ENCODE data around the gene ARHGEF37. TPM values are rescaled to one million over a fixed set of nuclear protein-coding genes. Genes with fewer than 3 reads are reported as not detected.
"Not testable (repeated sequence)": the region's sequence is repeated elsewhere in the genome, so short reads cannot be mapped to it uniquely, and the experiment has no call there.

Gene ARHGEF37
- total RNA-seq, 4 donors from 2014 or later, result 36.4 to 76.5 (median 59.0) TPM

GRCh38 chr5:149666212-149666852 lies 85.0 kb downstream of the ARHGEF37 start:
- intact Hi-C loops (cut with DNase I; ENCODE audit: low total_unique reads), result no loop called here
- TF ChIP-seq CTCF (IDR thresholded peaks at IDR 0.05) (no peak), POLR2A (IDR thresholded peaks at IDR 0.05) (no peak)
- no peak overlapping the region for H3K4me3 ChIP-seq (ENCODE audit: low read depth, poor library complexity, severe bottlenecking)
- WGBS, 2 donors, result 71% methylated on average over 4 of the region's 4 CpGs
- DNase-seq (ENCODE audit: low spot score in 2 of 2), result no peak

GRCh38 chr5:149667084-149667828 lies 86.0 kb downstream of the ARHGEF37 start:
- no peak for DNase-seq (ENCODE audit: low spot score in 2 of 2)
- no peak overlapping the region for H3K4me3 ChIP-seq (ENCODE audit: low read depth, poor library complexity, severe bottlenecking)
- WGBS, 2 donors, result 29 to 30% methylated on average over 7 of the region's 7 CpGs
- intact Hi-C loops (cut with DNase I; ENCODE audit: low total_unique reads), result no loop called here
- TF ChIP-seq CTCF (IDR thresholded peaks at IDR 0.05) (no peak), POLR2A (IDR thresholded peaks at IDR 0.05) (no peak)

- no peak overlapping the region for H3K4me3 ChIP-seq (ENCODE audit: low read depth, poor library complexity, severe bottlenecking)
- WGBS, 2 donors, result 74 to 75% methylated on average over 6 of the region's 6 CpGs
- no peak for DNase-seq (ENCODE audit: low spot score in 2 of 2)
- TF ChIP-seq POLR2A (IDR thresholded peaks at IDR 0.05), result no peak
- no peak for TF ChIP-seq CTCF (IDR thresholded peaks at IDR 0.05)
- intact Hi-C loops (cut with DNase I; ENCODE audit: low total_unique reads), result no loop called here
Observed at GRCh38 chr5:149667829-149668330, 86.6 kb downstream of the ARHGEF37 start.

GRCh38 chr5:149669273-149669672 lies 88.0 kb downstream of the ARHGEF37 start:
- H3K4me3 ChIP-seq (ENCODE audit: low read depth, poor library complexity, severe bottlenecking); intact Hi-C loops (cut with DNase I; ENCODE audit: low total_unique reads); DNase-seq (ENCODE audit: low spot score in 2 of 2): not testable (repeated sequence)
- 76 to 100% methylated on average over 1 of the region's 3 CpGs for WGBS, 2 donors

GRCh38 chr5:149671544-149671943 lies 90.2 kb downstream of the ARHGEF37 start:
- 72 to 78% methylated on average over 5 of the region's 5 CpGs for WGBS, 2 donors
- no peak for TF ChIP-seq POLR2A (IDR thresholded peaks at IDR 0.05)
- no peak for TF ChIP-seq CTCF (IDR thresholded peaks at IDR 0.05)

GRCh38 chr5:149672701-149673476 lies 91.6 kb downstream of the ARHGEF37 start:
- 68 to 78% methylated on average over 7 of the region's 7 CpGs for WGBS, 2 donors
- TF ChIP-seq POLR2A (IDR thresholded peaks at IDR 0.05), result no peak
- no peak for TF ChIP-seq CTCF (IDR thresholded peaks at IDR 0.05)
- no peak for DNase-seq (ENCODE audit: low spot score in 2 of 2)
- intact Hi-C loops (cut with DNase I; ENCODE audit: low total_unique reads), result no loop called here
- no peak overlapping the region for H3K4me3 ChIP-seq (ENCODE audit: low read depth, poor library complexity, severe bottlenecking)

More at GRCh38 chr5:149671544-149671943, 90.2 kb downstream of the ARHGEF37 start:
- intact Hi-C loops (cut with DNase I; ENCODE audit: low total_unique reads), result no loop called here
- no peak for DNase-seq (ENCODE audit: low spot score in 2 of 2)
- H3K4me3 ChIP-seq (ENCODE audit: low read depth, poor library complexity, severe bottlenecking), result no peak overlapping the region
